CMK (cell line): ENCODE measurements around the gene KIF12.
A peak's percentile ranks its signal among the peaks of the same experiment; 100 is the strongest.
"Not testable (repeated sequence)": the region's sequence is repeated elsewhere in the genome, so short reads cannot be mapped to it uniquely, and the experiment has no call there.

ENCODE experiments used
- DNase-seq: peaks from one replicate; pipeline ENCODE4 v3.0.0-alpha.2; 2010; ENCODE audit warnings: low read depth

The KIF12 gene

DNA sequence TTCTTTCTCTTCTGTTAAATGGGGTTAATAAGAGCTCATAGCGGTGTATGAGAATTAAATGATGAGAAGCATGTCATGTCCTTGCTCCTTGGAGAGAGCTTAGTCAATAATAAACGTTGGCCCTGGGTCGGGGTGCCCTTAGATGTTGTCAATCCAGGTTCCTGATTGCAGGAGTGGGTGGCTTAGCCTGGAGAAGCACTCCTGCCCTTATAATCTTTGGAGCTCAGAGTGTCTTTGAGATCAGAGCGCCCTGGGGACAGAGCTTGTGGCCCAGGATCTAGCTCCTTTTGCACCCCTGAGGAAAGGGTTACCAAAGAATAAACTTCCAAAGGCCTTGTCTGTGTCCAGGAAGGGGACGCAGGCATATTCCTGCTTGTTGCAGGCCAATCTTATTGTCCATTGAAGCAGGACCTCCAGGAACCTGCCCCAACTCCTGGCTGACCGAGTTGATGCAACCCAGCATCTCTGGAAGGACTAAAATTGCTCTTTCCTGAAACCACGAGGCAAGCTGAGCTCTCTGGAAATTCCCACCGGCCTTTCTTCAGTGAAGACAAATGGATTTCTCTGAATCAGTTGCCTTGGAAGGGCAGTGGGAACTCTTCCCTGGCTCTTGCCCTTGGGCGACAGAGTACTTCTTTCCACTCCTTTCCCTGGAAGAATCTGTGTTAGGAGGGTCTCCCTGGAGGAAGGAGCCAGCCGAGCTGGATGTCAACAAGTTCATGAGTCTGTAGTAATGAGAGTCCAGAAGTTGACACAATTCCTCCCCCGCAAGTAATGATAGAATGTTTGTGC, 14.6 kb downstream of the KIF12 start:
- no peak for DNase-seq

DNA sequence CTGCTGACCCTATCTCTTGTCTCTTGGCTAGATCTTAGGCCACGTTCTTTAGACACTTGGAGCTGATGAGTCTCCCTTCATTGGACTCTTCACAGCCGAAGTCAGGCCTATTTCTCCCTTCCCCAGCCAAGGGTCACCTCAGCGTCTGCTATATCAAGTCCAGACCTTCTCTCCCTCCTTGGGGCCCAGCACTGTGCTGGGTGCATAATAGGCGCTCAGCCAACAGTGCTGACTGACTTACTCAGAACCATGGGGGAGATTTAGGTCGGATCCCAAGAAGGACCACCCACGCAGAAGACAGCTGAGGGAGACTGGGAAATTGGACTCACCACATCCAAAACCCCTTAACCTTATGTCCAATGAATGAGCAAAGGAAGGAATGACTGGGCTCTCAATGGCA, 15.4 kb downstream of the KIF12 start:
- DNase-seq = no peak

- not testable (repeated sequence) for DNase-seq
These were observed 16.2 kb downstream of the KIF12 start for GRCh38 chr9:114082763-114083412.

- DNase-seq = peak; percentile 60
These were observed 16.9 kb downstream of the KIF12 start for GRCh38 chr9:114082017-114082762.

GRCh38 chr9:114081441-114082016, 17.6 kb downstream of the KIF12 start:
- DNase-seq = no peak

- DNase-seq = no peak
These were observed 18.2 kb downstream of the KIF12 start for GRCh38 chr9:114080773-114081440.

DNA sequence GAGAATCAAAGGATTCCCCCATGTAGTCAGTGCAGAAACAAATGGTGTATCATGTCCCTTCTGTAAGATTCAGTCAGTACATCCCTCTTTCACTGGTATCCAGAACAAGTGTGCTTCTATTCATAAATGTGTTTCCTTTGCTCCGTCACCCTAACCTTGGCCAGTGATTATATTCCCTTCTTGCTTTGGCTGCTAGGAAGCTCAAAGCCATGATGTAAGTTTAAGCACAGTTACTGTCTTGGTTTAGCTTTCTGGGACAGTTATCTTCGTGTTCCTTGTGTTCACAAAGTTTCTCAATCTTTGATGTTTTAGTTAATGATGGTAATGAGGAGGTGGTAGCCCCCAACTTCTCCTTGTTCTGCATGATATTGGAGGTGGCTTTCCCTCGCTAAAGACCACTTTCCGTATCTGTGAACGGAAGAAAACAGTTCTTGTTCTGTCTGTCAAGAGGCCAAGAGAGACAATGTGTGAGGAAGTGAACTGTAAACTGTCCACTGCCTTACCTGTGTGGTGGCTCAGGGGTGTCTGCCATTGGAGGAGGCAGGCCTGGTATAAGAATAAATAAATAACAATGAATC, 18.8 kb downstream of the KIF12 start:
- no peak for DNase-seq

GRCh38 chr9:114078781-114079156, 20.3 kb downstream of the KIF12 start:
- no peak for DNase-seq

DNA sequence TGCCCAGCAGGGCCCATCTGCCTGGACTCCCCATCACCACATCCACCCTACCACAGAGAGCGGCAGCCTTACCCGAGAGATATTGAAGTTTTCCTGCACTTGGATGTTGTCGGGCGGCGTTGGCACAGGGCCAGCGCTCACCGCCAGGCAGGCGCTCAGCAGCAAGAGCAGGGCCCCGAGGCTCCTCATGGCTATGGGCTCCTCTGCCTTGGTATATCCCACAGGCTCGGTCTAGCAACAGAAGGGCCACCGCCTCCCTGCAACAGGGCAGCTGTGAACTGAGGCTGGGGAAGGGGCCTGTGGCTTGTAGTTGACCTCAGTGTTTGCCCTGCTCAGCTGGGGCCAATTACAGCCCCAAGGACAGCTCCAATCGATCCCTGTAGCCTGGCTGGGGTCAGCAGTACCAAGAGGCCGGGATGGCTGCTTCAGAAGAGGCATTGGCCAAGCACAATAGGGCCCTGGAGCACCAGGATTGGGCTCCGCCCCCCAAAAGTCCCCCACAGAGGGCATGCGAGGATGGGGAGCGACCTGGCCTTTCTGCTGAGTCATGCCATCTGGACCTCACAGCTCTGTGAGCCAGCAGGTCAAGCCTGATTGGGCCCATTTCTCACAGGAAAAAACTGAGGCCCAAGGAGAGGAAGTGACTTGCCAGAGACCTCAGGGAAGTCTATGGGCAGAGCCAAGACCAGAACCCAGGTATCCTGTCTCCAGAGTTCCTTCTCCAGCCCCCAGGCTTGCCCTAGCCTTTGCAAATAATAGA, 20.9 kb downstream of the KIF12 start, which contains the start of gene AMBP:
Gene AMBP, minus strand, starts transcription at position 280 of the 760 bp plus-strand sequence. Its CDS starts 91 bp downstream, at position 189.
- no peak for DNase-seq

DNA sequence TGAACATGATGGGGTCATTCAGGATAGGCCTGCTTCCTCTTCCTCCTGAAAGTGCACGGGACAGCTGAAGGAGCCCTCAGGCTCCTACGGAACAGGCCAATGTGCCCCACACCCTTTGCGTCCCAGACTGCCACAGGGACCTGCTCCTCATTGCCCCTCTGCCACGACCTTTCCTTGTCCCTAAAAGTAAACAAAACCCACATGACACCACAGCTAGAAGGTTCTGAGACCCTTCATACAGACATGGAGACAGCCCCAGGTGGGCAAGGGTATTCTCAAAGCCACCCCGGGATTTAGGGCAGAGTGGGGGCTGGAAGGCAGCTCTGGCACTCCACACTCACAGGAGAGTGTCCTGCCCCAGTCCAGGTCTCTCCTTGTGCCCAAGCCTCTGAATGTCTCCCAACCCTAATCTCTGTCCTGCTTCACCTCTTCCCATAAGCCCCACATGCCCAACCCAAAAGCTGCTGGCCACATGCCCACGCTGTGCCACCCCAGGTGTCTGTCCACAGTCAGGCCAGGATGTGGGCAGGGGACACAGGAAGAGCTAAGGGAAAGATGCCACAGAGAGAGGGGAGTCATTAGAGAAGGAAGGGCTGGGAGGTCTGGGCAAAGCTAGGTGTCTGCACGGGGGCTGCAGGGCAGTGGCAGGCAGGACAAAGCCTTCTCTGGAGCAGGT, 21.8 kb downstream of the KIF12 start:
- DNase-seq = no peak

- DNase-seq = no peak
These were observed 22.6 kb downstream of the KIF12 start for GRCh38 chr9:114076237-114077161.

DNA sequence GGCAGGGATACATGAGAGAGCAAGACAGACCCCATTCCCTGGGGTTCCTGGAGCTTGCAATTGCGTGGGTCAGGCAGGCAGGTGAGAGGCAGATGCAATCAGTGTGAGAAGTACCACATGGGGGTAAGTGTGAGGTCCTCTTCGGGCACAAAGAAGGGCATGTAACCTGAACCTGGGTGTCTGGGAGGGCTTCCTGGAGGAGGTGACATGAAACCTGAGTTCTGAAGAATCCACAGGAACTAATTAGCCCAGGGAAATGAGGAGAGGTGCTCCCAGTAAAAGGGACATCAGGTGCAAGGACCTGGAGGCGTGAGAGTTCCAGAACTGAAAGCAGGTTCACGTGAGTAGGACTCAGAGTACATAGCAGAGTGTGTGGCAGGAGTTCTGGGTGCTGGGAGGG, 23.5 kb downstream of the KIF12 start:
- DNase-seq = no peak

DNA sequence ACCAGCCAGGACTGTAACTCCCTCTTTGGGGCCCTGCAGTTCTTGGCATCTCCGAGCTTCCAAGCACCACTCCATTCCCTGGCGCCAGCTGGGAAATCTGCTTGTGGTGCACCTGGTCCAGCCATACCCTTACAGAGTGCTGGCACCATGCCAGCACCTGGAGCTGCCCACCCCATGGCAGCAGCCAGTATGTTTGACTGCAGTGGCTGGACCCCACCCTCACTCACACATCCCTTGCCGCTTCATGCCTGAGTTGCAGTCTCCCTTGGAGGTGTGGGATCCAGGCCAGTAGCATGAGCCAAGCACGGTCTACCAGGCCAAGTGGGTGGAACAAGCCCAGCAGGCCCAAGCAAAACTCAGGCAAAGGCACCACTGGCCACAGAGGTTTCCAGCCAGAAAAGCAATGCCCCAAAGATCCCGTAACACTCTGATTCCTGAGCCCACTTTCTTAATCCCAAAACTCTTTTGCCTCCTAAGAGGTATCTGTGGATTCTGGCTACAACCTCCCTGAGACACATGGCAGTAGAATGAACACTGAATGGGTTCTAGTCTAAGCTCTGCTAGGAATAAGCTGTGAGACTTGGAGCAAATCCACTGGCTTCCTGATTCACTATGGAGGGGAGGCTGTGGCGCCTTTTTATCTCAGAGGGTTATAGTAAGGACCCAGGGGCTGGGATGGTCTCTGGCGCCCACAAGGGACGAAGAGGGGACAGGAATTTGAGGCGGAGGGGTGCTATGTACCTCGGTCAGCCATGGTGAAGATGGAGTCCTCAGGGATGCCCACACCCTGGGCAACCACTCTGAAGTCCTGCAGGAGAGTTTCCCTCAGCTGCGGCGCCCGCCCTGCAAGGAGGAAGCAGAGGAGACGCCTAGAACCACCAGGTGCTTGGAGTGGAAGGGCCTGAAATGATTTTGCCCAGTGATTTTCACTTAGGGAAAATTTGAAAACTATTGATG, 26.6 kb downstream of the KIF12 start:
- DNase-seq = no peak

- DNase-seq = no peak
These were observed 27.8 kb downstream of the KIF12 start for GRCh38 chr9:114071197-114071795.

DNA sequence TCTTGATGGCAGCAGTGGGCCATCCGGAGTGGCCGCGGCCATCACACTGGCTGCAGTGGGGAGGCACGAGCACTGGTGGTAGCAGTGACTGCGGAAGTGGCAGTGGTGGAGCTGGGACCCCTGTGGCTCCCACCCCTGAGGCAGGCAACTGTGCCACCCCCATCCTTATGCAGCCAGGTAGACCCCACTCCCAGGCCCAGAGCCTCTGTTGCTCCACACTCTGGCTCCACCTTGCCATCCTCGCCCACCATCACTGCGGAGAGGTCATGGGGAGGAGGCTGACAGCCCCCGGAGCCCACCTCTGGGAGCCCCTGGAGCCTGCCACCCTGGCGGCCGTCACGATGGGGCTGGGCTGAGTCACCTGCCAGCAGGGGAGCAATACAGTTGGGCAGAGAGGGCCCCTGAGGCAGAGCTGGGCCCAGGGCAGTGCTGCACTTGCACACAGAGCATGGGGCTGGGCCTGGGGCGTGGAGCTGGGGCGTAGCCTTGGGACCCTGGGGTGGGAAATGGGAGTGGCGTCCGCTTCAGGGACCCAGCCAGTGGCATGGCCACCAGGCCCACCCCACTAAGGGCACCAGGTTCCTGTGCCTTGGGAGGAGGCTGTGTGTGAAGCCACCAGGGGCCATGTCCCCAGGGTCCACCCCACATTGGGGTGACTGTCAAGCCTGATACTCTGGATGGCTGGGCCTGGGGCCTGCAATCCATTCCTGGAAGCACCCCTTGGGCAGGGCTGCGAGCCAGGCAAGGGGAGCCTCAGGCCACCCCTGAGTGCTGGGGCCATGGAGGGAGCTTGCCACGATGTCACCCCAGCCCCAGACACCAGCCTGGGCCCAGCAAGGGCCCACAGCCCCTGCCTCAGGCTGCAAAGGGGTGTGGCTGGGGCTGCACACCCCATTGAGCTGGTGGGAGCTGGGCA, 28.6 kb downstream of the KIF12 start:
- no peak for DNase-seq

- no peak for DNase-seq
These were observed 29.5 kb downstream of the KIF12 start for GRCh38 chr9:114069476-114070187.
